Measurements from ENCODE around the gene FAF1. TPM values are rescaled to one million over a fixed set of nuclear protein-coding genes. Genes with fewer than 3 reads are reported as not detected.

The FAF1 gene
- total and polyA plus RNA-seq, 4 donors = 8.6 to 45.0 (median 18.2) TPM

DNA sequence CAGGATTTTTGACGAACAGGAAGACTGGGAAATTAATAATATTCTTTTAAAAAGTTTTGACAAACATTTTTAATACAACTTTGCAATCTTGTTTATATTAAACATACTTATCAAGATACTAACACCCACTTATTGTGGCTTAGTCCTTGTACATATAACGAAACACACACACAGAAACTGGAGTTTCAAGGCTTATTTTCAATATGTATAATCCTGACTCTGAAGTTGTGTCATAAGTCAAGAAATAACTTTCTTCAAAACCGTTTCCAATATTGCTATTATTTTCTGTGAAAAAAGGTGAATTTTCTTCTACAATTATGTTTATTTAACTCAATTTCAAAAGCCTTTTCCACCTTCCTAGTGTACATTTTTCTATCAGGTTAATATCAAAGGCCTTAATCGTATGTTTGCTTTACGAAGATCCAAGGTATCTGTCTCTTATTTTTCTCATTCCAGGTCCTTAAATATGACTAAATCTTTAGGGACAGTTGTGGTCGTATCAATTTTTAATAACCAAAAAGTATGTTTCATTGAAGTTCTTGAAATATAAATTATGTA lies 11.8 kb upstream of the FAF1 start:
- no peaks in the 10 kb centered on the region for H3K36me3 ChIP-seq (ENCODE audit: control insufficient read depth in 4 of 4, insufficient read depth in 3 of 4, low read depth in 1 of 4, low read length in 3 of 4)
- no peak overlapping the region for H3K4me3 ChIP-seq (ENCODE audit: low read depth in 1 of 3, low read length in 3 of 3)
- no peaks in the 10 kb centered on the region for H3K9me3 ChIP-seq (ENCODE audit: control insufficient read depth in 4 of 4, low read length in 3 of 4)
- peaks cover 2 to 25% (median 18%) of the 10 kb centered on the region in 4 donors for H3K4me1 ChIP-seq (ENCODE audit: control insufficient read depth in 4 of 4, insufficient read depth in 4 of 4, low read length in 3 of 4)
- DNase-seq (ENCODE audit: low spot score) = no peak
- peak overlapping the region in 1 of 2 donors; percentile 27 for H3K9ac ChIP-seq (ENCODE audit: low read depth in 1 of 2, low read length in 2 of 2)
- TF ChIP-seq RXRA (IDR thresholded peaks at IDR 0.05) (no peak), JUND (IDR thresholded peaks at IDR 0.05) (no peak), YY1 (IDR thresholded peaks at IDR 0.05) (no peak), HNF4G (IDR thresholded peaks at IDR 0.05) (no peak), FOXA1 (IDR thresholded peaks at IDR 0.05) (no peak), GABPA (IDR thresholded peaks at IDR 0.05 in 1 of 2, conservative IDR thresholded peaks at IDR 0.05 in 1 of 2) (no peak)
- TF ChIP-seq, protein P1, sequence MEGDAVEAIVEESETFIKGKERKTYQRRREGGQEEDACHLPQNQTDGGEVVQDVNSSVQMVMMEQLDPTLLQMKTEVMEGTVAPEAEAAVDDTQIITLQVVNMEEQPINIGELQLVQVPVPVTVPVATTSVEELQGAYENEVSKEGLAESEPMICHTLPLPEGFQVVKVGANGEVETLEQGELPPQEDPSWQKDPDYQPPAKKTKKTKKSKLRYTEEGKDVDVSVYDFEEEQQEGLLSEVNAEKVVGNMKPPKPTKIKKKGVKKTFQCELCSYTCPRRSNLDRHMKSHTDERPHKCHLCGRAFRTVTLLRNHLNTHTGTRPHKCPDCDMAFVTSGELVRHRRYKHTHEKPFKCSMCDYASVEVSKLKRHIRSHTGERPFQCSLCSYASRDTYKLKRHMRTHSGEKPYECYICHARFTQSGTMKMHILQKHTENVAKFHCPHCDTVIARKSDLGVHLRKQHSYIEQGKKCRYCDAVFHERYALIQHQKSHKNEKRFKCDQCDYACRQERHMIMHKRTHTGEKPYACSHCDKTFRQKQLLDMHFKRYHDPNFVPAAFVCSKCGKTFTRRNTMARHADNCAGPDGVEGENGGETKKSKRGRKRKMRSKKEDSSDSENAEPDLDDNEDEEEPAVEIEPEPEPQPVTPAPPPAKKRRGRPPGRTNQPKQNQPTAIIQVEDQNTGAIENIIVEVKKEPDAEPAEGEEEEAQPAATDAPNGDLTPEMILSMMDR (IDR thresholded peaks at IDR 0.05; ENCODE audit: low read depth, low read length, missing input control) = no peak
- TF ChIP-seq, protein P2, sequence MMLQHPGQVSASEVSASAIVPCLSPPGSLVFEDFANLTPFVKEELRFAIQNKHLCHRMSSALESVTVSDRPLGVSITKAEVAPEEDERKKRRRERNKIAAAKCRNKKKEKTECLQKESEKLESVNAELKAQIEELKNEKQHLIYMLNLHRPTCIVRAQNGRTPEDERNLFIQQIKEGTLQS (IDR thresholded peaks at IDR 0.05) = no peak
- TF ChIP-seq, protein P3, sequence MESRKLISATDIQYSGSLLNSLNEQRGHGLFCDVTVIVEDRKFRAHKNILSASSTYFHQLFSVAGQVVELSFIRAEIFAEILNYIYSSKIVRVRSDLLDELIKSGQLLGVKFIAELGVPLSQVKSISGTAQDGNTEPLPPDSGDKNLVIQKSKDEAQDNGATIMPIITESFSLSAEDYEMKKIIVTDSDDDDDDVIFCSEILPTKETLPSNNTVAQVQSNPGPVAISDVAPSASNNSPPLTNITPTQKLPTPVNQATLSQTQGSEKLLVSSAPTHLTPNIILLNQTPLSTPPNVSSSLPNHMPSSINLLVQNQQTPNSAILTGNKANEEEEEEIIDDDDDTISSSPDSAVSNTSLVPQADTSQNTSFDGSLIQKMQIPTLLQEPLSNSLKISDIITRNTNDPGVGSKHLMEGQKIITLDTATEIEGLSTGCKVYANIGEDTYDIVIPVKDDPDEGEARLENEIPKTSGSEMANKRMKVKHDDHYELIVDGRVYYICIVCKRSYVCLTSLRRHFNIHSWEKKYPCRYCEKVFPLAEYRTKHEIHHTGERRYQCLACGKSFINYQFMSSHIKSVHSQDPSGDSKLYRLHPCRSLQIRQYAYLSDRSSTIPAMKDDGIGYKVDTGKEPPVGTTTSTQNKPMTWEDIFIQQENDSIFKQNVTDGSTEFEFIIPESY (IDR thresholded peaks at IDR 0.05) = no peak
- WGBS = 83% methylated on average over 6 of the region's 6 CpGs
- no peak overlapping the region for H3K27ac ChIP-seq (ENCODE audit: low read depth in 1 of 2, low read length in 2 of 2)
- no peaks in the 10 kb centered on the region for H3K27me3 ChIP-seq (ENCODE audit: control insufficient read depth in 4 of 4, insufficient read depth in 4 of 4, low read length in 3 of 4)

DNA sequence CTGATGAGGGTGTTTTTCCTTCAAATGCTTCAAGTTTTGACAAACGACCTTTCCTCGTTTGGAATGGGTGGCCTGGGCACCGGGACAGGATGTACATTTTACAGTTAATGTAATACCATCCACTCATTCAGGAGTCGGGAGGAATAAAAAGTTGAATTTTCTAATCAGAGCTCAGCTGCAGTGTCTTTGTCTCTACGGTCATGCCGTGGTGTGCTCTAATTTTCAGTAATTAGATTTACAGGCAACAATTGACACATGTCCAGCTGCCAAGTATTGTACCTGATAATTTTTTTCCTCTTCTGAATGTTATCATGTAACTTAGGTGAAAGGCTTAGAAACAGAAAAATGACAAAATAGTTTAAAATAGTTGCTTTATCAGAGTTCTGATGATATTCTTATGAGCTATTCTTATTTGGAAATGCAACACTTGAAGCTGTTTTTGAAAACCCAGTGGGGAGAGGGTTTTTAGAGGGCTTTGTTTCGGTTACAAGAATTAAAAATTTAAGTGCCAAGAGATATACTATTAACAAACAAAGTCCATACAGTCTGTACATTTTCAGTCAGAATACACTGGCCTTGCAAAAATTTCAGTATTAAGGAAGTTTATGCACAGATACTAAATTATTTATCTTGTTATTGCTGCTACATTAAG lies 11.0 kb upstream of the FAF1 start:
- 33% methylated on average over 7 of the region's 7 CpGs for WGBS
- Histone ChIP-seq H3K4me3 (ENCODE audit: low read depth in 1 of 3, low read length in 3 of 3) (peak overlapping the region in 1 of 3 donors; percentile 74), H3K4me1 (ENCODE audit: control insufficient read depth in 4 of 4, insufficient read depth in 4 of 4, low read length in 3 of 4) (peaks cover 2 to 19% (median 13%) of the 10 kb centered on the region in 4 donors), H3K9me3 (ENCODE audit: control insufficient read depth in 4 of 4, low read length in 3 of 4) (no peaks in the 10 kb centered on the region), H3K9ac (ENCODE audit: low read depth in 1 of 2, low read length in 2 of 2) (peak overlapping the region; percentile 81 to 88), H3K27ac (ENCODE audit: low read depth in 1 of 2, low read length in 2 of 2) (no peak overlapping the region), H3K36me3 (ENCODE audit: control insufficient read depth in 4 of 4, insufficient read depth in 3 of 4, low read depth in 1 of 4, low read length in 3 of 4) (no peaks in the 10 kb centered on the region), H3K27me3 (ENCODE audit: control insufficient read depth in 4 of 4, insufficient read depth in 4 of 4, low read length in 3 of 4) (no peaks in the 10 kb centered on the region)
- TF ChIP-seq TAF1 (conservative IDR thresholded peaks at IDR 0.05) (no peak), RAD21 (IDR thresholded peaks at IDR 0.05) (no peak), FOXA2 (IDR thresholded peaks at IDR 0.05) (no peak)
- TF ChIP-seq, protein P1 (IDR thresholded peaks at IDR 0.05; ENCODE audit: low read depth, low read length, missing input control) = no peak
- no peak for DNase-seq (ENCODE audit: low spot score)

Data from liver (tissue), 9 donors.